ENCODE measurements around the gene CLIP1.
"Not testable (repeated sequence)": the region's sequence is repeated elsewhere in the genome, so short reads cannot be mapped to it uniquely, and the experiment has no call there.

CLIP1 gene

DNA sequence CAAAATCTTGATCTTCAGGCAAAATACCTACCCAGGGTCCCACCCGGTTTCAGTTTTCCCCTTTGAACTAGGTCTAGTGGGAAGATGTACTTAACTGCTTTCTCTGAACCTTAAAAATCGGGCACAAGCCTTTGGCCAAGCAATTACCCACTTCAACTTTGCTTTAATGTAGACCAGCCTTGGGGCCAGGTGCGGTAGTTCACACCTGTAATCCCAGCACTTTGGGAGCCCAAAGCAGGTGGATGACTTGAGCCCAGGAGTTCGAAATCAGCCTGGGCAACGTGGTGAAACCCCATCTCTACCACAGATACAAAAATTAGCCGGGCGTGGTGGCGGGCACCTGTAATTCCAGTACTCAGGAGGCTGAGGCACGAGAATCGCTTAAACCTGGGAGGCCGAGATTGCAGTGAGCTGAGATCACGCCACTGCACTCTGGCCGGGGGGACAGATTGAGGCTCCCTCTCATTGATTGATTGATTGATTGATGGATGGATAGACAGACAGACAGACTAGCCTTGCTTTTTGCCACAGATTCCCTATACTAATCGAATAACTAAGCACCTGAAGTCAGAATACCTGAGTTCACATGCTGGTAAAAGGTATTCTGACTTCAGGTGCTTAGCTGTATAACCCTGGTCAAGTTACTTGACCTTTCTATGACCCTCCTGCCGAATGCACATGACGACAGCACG lies 1.9 kb downstream of the CLIP1 start:
- in situ Hi-C loops (cut with MboI; ENCODE audit: low sequenced_read_pairs), result no loop called here
- Histone ChIP-seq H3K9me3 (no peaks in the 10 kb centered on the region), H3K27me3 (ENCODE audit: low read depth) (no peaks in the 10 kb centered on the region), H3K36me3 (replicated peaks) (no peaks in the 10 kb centered on the region), H3K4me3 (peak overlapping the region; percentile 70), H3K4me1 (peaks cover 21% of the 10 kb centered on the region)
- no peak for DNase-seq (ENCODE audit: low spot score in 2 of 2)

- H3K9me3 ChIP-seq; H3K4me3 ChIP-seq; H3K36me3 ChIP-seq (replicated peaks); DNase-seq (ENCODE audit: low spot score in 2 of 2); H3K27me3 ChIP-seq (ENCODE audit: low read depth); in situ Hi-C loops (cut with MboI; ENCODE audit: low sequenced_read_pairs): not testable (repeated sequence)
- H3K4me1 ChIP-seq, result peaks cover 21% of the 10 kb centered on the region
These were observed 3.4 kb downstream of the CLIP1 start for GRCh38 chr12:122419094-122419493.

DNA sequence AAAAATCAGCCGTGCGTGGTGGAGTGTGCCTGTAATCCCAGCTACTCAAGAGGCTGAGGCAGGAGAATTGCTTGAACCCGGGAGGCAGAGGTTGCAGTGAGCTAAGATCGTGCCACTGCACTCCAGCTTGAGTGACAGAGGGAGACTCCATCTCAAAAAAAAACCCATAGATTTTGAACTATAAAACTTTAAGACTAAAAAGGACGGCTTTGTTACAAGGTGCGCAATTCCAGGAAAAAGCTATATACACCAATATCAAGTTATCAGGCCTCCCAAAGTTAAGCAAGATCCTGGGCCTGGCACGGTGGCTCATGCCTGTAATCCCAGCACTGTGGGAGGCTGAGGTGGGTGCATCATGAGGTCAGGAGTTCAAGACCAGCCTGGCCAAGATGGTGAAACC lies 6.8 kb downstream of the CLIP1 start:
- H3K36me3 ChIP-seq (replicated peaks); in situ Hi-C loops (cut with MboI; ENCODE audit: low sequenced_read_pairs); H3K4me1 ChIP-seq; H3K9me3 ChIP-seq; DNase-seq (ENCODE audit: low spot score in 2 of 2); H3K27me3 ChIP-seq (ENCODE audit: low read depth); H3K4me3 ChIP-seq: not testable (repeated sequence)

DNA sequence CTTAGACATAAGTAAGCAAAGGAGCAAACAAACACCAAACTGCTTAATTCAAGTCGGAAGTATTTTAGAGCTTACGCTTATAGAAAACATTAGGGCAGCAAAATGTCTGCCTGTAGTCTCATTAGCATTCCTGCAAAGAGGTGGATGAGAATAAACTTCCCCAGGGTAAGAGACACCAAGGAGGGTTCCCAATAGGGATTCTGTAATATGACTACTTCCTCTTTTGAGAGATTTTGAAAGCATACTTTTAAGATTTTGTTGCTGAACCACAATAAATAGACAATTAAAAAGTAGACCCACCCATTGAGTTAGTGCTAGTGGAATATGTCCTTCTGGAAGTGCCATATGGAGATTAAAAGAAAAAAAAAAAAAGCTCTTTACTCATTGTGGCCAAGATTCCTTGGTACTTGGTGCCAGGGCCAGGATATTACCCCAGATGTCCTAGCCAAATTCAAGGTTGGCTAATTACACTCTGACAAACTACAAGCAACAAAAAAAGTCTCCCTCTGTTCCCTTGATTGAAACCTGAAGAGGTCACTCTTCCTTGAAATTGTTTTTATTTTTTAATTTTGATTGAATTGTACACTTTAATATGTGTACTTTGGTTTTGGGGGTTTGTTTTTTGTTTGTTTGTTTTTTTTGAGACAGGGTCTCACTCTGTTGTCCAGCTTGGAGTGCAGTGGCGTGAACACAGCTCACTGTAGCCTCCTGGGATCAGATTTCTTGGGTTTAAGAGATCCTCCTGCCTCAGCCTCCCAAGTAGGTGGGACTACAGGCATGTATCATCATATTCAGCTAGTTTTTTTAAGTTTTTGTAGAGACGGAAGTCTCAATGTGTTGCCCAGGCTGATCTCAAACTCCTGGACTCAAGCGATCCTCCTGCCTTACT lies 8.7 kb downstream of the CLIP1 start:
- Histone ChIP-seq H3K36me3 (replicated peaks) (peaks cover 3% of the 10 kb centered on the region; the same call in 1 of the 2 replicates), H3K4me3 (no peak overlapping the region), H3K4me1 (no peaks in the 10 kb centered on the region), H3K9me3 (no peaks in the 10 kb centered on the region), H3K27me3 (ENCODE audit: low read depth) (no peaks in the 10 kb centered on the region)
- no peak for DNase-seq (ENCODE audit: low spot score in 2 of 2)
- in situ Hi-C loops (cut with MboI; ENCODE audit: low sequenced_read_pairs), result no loop called here

DNA sequence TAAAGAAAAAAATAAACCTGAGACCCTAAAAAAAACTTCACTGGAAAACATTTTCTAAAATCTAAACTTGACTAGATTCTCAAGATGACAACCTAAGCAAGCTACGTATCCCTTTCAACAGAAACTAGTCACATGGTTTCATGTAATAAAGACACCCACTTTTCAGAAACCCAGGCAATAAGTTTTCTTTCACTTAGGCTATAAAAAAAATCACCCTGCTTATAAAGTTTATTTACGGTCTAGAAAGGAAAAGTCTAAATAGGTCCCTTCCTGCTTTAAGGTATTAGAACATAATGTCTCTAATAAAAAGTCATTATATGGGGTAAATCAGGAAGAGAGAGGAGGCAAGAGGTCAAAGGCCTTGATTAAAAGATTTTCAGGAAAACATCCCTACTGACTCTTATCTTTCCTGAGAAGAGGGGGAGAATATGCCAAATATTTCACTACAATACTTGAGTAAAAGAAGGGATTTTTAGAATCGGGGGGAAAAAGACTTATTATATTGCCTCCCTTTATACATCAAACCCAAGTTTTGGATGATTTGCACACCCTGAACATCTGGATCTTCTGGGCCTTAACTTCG lies 9.5 kb downstream of the CLIP1 start:
- Histone ChIP-seq H3K27me3 (ENCODE audit: low read depth) (no peaks in the 10 kb centered on the region), H3K4me3 (no peak overlapping the region), H3K36me3 (replicated peaks) (peaks cover 3% of the 10 kb centered on the region; the same call in 1 of the 2 replicates), H3K4me1 (no peaks in the 10 kb centered on the region), H3K9me3 (no peaks in the 10 kb centered on the region)
- in situ Hi-C loops (cut with MboI; ENCODE audit: low sequenced_read_pairs), result no loop called here
- DNase-seq (ENCODE audit: low spot score in 2 of 2), result no peak

GRCh38 chr12:122411537-122411936 lies 10.9 kb downstream of the CLIP1 start:
- DNase-seq (ENCODE audit: low spot score in 2 of 2), result no peak
- Histone ChIP-seq H3K4me1 (peaks cover 6% of the 10 kb centered on the region), H3K4me3 (no peak overlapping the region), H3K27me3 (ENCODE audit: low read depth) (no peaks in the 10 kb centered on the region), H3K36me3 (replicated peaks) (peaks cover 3% of the 10 kb centered on the region; the same call in 1 of the 2 replicates), H3K9me3 (no peaks in the 10 kb centered on the region)
- in situ Hi-C loops (cut with MboI; ENCODE audit: low sequenced_read_pairs), result no loop called here

GRCh38 chr12:122407208-122407607 lies 15.3 kb downstream of the CLIP1 start:
- no peak for DNase-seq (ENCODE audit: low spot score in 2 of 2)
- H3K4me3 ChIP-seq, result no peak overlapping the region
- in situ Hi-C loops (cut with MboI; ENCODE audit: low sequenced_read_pairs), result no loop called here
- peaks cover 3% of the 10 kb centered on the region; the same call in 1 of the 2 replicates for H3K36me3 ChIP-seq (replicated peaks)
- H3K4me1 ChIP-seq, result peaks cover 13% of the 10 kb centered on the region
- H3K27me3 ChIP-seq (ENCODE audit: low read depth), result no peaks in the 10 kb centered on the region
- H3K9me3 ChIP-seq, result no peaks in the 10 kb centered on the region

GRCh38 chr12:122406701-122407164 lies 15.7 kb downstream of the CLIP1 start:
- Histone ChIP-seq H3K27me3 (ENCODE audit: low read depth) (no peaks in the 10 kb centered on the region), H3K4me1 (peaks cover 13% of the 10 kb centered on the region), H3K4me3 (no peak overlapping the region), H3K36me3 (replicated peaks) (peaks cover 3% of the 10 kb centered on the region; the same call in 1 of the 2 replicates), H3K9me3 (no peaks in the 10 kb centered on the region)
- DNase-seq (ENCODE audit: low spot score in 2 of 2), result no peak
- in situ Hi-C loops (cut with MboI; ENCODE audit: low sequenced_read_pairs), result no loop called here

- Histone ChIP-seq H3K27me3 (ENCODE audit: low read depth) (no peaks in the 10 kb centered on the region), H3K9me3 (no peaks in the 10 kb centered on the region), H3K4me1 (peaks cover 24% of the 10 kb centered on the region), H3K36me3 (replicated peaks) (no peaks in the 10 kb centered on the region), H3K4me3 (no peak overlapping the region)
- in situ Hi-C loops (cut with MboI; ENCODE audit: low sequenced_read_pairs), result loop anchor here (5.0 kb wide), 1 partner anchor 68 kb away; no protein-coding TSS in a partner anchor
- DNase-seq (ENCODE audit: low spot score in 2 of 2), result no peak
These were observed 18.6 kb downstream of the CLIP1 start for GRCh38 chr12:122403831-122404230.

DNA sequence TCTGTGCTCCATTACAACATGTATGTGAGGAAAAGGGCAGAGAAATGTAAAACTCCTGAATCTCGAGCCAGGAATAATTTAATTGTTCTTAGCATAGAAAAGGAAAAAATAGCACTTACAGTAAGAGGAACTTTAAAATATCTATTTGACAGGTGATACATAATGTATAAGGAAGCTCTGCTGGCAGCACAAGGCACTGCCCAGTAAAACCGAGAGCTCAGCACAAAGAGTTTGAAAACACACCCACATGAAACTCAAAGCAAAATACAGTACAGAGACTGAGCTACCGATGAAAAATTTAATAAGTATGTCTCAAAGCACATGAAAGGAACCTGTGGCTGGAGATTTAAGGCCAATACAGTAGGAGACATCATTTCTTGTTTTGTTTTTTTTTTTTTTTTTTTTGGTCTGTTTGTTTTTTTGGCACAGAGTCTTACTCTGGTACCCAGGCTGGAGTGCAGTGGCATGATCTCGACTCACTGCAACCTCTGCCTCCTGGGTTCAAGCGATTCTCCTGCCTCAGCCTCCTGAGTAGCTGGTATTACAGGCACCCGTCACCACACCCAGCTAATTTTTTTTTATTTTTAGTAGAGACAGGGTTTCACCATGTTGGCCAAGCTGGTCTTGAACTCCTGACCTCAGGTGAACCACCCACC lies 19.2 kb downstream of the CLIP1 start:
- H3K36me3 ChIP-seq (replicated peaks), result no peaks in the 10 kb centered on the region
- H3K9me3 ChIP-seq, result no peaks in the 10 kb centered on the region
- DNase-seq (ENCODE audit: low spot score in 2 of 2), result no peak
- in situ Hi-C loops (cut with MboI; ENCODE audit: low sequenced_read_pairs), result loop anchor here (5.0 kb wide), 1 partner anchor 69 kb away; no protein-coding TSS in a partner anchor
- no peaks in the 10 kb centered on the region for H3K27me3 ChIP-seq (ENCODE audit: low read depth)
- H3K4me1 ChIP-seq, result peaks cover 24% of the 10 kb centered on the region
- H3K4me3 ChIP-seq, result no peak overlapping the region

GRCh38 chr12:122402264-122402663 lies 20.2 kb downstream of the CLIP1 start:
- no peaks in the 10 kb centered on the region for H3K27me3 ChIP-seq (ENCODE audit: low read depth)
- in situ Hi-C loops (cut with MboI; ENCODE audit: low sequenced_read_pairs), result loop anchor here (5.0 kb wide), 1 partner anchor 70 kb away; no protein-coding TSS in a partner anchor
- H3K36me3 ChIP-seq (replicated peaks), result no peaks in the 10 kb centered on the region
- peaks cover 24% of the 10 kb centered on the region for H3K4me1 ChIP-seq
- no peak for DNase-seq (ENCODE audit: low spot score in 2 of 2)
- H3K9me3 ChIP-seq, result no peaks in the 10 kb centered on the region
- no peak overlapping the region for H3K4me3 ChIP-seq

GRCh38 chr12:122399592-122400373 lies 22.7 kb downstream of the CLIP1 start:
- DNase-seq (ENCODE audit: low spot score in 2 of 2), result peak; percentile 85 to 90
- Histone ChIP-seq H3K4me1 (peaks cover 10% of the 10 kb centered on the region), H3K27me3 (ENCODE audit: low read depth) (no peaks in the 10 kb centered on the region), H3K4me3 (0 out of 2 replicates have a peak overlapping the region, but pooled peaks have one; percentile 1), H3K9me3 (no peaks in the 10 kb centered on the region), H3K36me3 (replicated peaks) (no peaks in the 10 kb centered on the region)
- in situ Hi-C loops (cut with MboI; ENCODE audit: low sequenced_read_pairs), result loop anchor here (5.0 kb wide), 1 partner anchor 73 kb away; no protein-coding TSS in a partner anchor

GRCh38 chr12:122399254-122399591 lies 23.2 kb downstream of the CLIP1 start:
- in situ Hi-C loops (cut with MboI; ENCODE audit: low sequenced_read_pairs), result no loop called here
- DNase-seq (ENCODE audit: low spot score in 2 of 2), result no peak
- H3K36me3 ChIP-seq (replicated peaks), result no peaks in the 10 kb centered on the region
- peaks cover 10% of the 10 kb centered on the region for H3K4me1 ChIP-seq
- no peaks in the 10 kb centered on the region for H3K27me3 ChIP-seq (ENCODE audit: low read depth)
- H3K9me3 ChIP-seq, result no peaks in the 10 kb centered on the region
- H3K4me3 ChIP-seq, result no peak overlapping the region
